ENCODE measurements around the gene CCL25. TPM values are rescaled to one million over a fixed set of nuclear protein-coding genes. Genes with fewer than 3 reads are reported as not detected.

Gene CCL25
- total RNA-seq, 1 experiment from 2014 or later = not detected

- Histone ChIP-seq H3K79me2 (ENCODE audit: low read length) (no peaks in the 10 kb centered on the region), H3K9me2 (replicated peaks; ENCODE audit: low read length) (no peaks in the 10 kb centered on the region), H3K27me3 (ENCODE audit: low read length) (no peaks in the 10 kb centered on the region), H3K4me1 (ENCODE audit: insufficient read depth, low read length) (no peaks in the 10 kb centered on the region), H3K9me3 (ENCODE audit: low read length) (no peaks in the 10 kb centered on the region), H3K9ac (ENCODE audit: low read length) (no peak overlapping the region), H4K20me1 (ENCODE audit: low read length) (no peaks in the 10 kb centered on the region), H3K36me3 (ENCODE audit: low read depth, low read length) (no peaks in the 10 kb centered on the region), H2AFZ (ENCODE audit: low read length) (no peak overlapping the region), H3K4me3 (ENCODE audit: low read length) (no peak overlapping the region), H3K4me2 (ENCODE audit: low read length) (no peak overlapping the region), H3K27ac (ENCODE audit: low read length) (no peak overlapping the region), H3F3A (ENCODE audit: low read length, unreplicated experiment) (no peaks in the 10 kb centered on the region)
- no peak for ATAC-seq
- CTCF ChIA-PET = no interaction called here
- POLR2A ChIA-PET (ENCODE audit: unreplicated experiment) = no interaction called here
- DNase-seq = no peak
- TF ChIP-seq EZH2 (IDR thresholded peaks at IDR 0.05; ENCODE audit: low read length, unreplicated experiment) (no peak), EZH2phosphoT487 (IDR thresholded peaks at IDR 0.05; ENCODE audit: borderline replicate concordance, low read length) (no peak), CTCF (conservative IDR thresholded peaks at IDR 0.05; ENCODE audit: low read depth, low read length) (no peak)
- BruUV-seq (replicated peaks) = no TSS peak
- intact Hi-C loops (cut with micrococcal nuclease) = no loop called here
These were observed 28.3 kb downstream of the CCL25 start for GRCh38 chr19:8080832-8081231.

GRCh38 chr19:8081569-8082550, 29.3 kb downstream of the CCL25 start:
- Histone ChIP-seq H3K36me3 (ENCODE audit: low read depth, low read length) (no peaks in the 10 kb centered on the region), H3K4me3 (ENCODE audit: low read length) (no peak overlapping the region), H3K4me1 (ENCODE audit: insufficient read depth, low read length) (peaks cover 8% of the 10 kb centered on the region), H3K9me3 (ENCODE audit: low read length) (no peaks in the 10 kb centered on the region), H4K20me1 (ENCODE audit: low read length) (no peaks in the 10 kb centered on the region), H3F3A (ENCODE audit: low read length, unreplicated experiment) (no peaks in the 10 kb centered on the region), H3K4me2 (ENCODE audit: low read length) (no peak overlapping the region), H2AFZ (ENCODE audit: low read length) (no peak overlapping the region), H3K27me3 (ENCODE audit: low read length) (no peaks in the 10 kb centered on the region), H3K79me2 (ENCODE audit: low read length) (no peaks in the 10 kb centered on the region), H3K9me2 (replicated peaks; ENCODE audit: low read length) (no peaks in the 10 kb centered on the region), H3K27ac (ENCODE audit: low read length) (no peak overlapping the region), H3K9ac (ENCODE audit: low read length) (no peak overlapping the region)
- ATAC-seq (no peak), DNase-seq (no peak)
- intact Hi-C loops (cut with micrococcal nuclease) = no loop called here
- POLR2A ChIA-PET (ENCODE audit: unreplicated experiment) = no interaction called here
- BruUV-seq (replicated peaks) = no TSS peak
- CTCF ChIA-PET = no interaction called here
- TF ChIP-seq CTCF (conservative IDR thresholded peaks at IDR 0.05; ENCODE audit: low read depth, low read length) = no peak
- TF ChIP-seq EZH2phosphoT487 (IDR thresholded peaks at IDR 0.05; ENCODE audit: borderline replicate concordance, low read length) = no peak
- TF ChIP-seq EZH2 (IDR thresholded peaks at IDR 0.05; ENCODE audit: low read length, unreplicated experiment) = no peak

GRCh38 chr19:8083141-8083540, 30.6 kb downstream of the CCL25 start:
- Histone ChIP-seq H2AFZ (ENCODE audit: low read length) (no peak overlapping the region), H3K4me3 (ENCODE audit: low read length) (no peak overlapping the region), H3K27ac (ENCODE audit: low read length) (no peak overlapping the region), H3K36me3 (ENCODE audit: low read depth, low read length) (no peaks in the 10 kb centered on the region), H3F3A (ENCODE audit: low read length, unreplicated experiment) (no peaks in the 10 kb centered on the region), H3K9me2 (replicated peaks; ENCODE audit: low read length) (no peaks in the 10 kb centered on the region), H4K20me1 (ENCODE audit: low read length) (no peaks in the 10 kb centered on the region), H3K4me1 (ENCODE audit: insufficient read depth, low read length) (peaks cover 10% of the 10 kb centered on the region), H3K9me3 (ENCODE audit: low read length) (no peaks in the 10 kb centered on the region), H3K27me3 (ENCODE audit: low read length) (no peaks in the 10 kb centered on the region), H3K9ac (ENCODE audit: low read length) (no peak overlapping the region), H3K79me2 (ENCODE audit: low read length) (no peaks in the 10 kb centered on the region), H3K4me2 (ENCODE audit: low read length) (no peak overlapping the region)
- ATAC-seq (no peak), DNase-seq (no peak)
- no TSS peak for BruUV-seq (replicated peaks)
- POLR2A ChIA-PET (ENCODE audit: unreplicated experiment) = no interaction called here
- intact Hi-C loops (cut with micrococcal nuclease) = no loop called here
- TF ChIP-seq CTCF (conservative IDR thresholded peaks at IDR 0.05; ENCODE audit: low read depth, low read length) (no peak), EZH2phosphoT487 (IDR thresholded peaks at IDR 0.05; ENCODE audit: borderline replicate concordance, low read length) (no peak), EZH2 (IDR thresholded peaks at IDR 0.05; ENCODE audit: low read length, unreplicated experiment) (no peak)
- CTCF ChIA-PET = no interaction called here
